Skin of body (tissue), 3 donors: ENCODE measurements around the gene GFM2. TPM values are rescaled to one million over a fixed set of nuclear protein-coding genes. Genes with fewer than 3 reads are reported as not detected.
"Not testable (repeated sequence)": the region's sequence is repeated elsewhere in the genome, so short reads cannot be mapped to it uniquely, and the experiment has no call there.

Experiments used
- DNase-seq: peaks from one replicate; lab custom pipeline; 2025; lab: John Stamatoyannopoulos, UW
- small RNA-seq: library from RNA; depleted of rRNA; stranded (forward); fragments of <200 nt; gene quantifications from one replicate; pipeline ENCODE3, GENCODE V24; 2014; ENCODE audit warnings: low replicate concordance
- total RNA-seq: library from RNA; depleted of rRNA; stranded (reverse); fragments of >200 nt; gene quantifications from one replicate; pipeline ENCODE4 v1.2.3, GENCODE V29; 2014

The GFM2 gene
- total RNA-seq, 1 donor from 2014 or later: 36.7 TPM

- DNase-seq: no peak
Observed at GRCh38 chr5:74722271-74722670, 44.6 kb downstream of the GFM2 start.

GRCh38 chr5:74717596-74717995, 49.3 kb downstream of the GFM2 start:
- DNase-seq: no peak

- no peak for DNase-seq
Observed at GRCh38 chr5:74693191-74693590, 73.7 kb downstream of the GFM2 start.

- no peak for DNase-seq
Observed at GRCh38 chr5:74686962-74687751, 79.8 kb downstream of the GFM2 start.

- no peak for DNase-seq
Observed at GRCh38 chr5:74685979-74686631, 80.8 kb downstream of the GFM2 start.

- peak; percentile 20 for DNase-seq
Observed at GRCh38 chr5:74684900-74685851, 81.7 kb downstream of the GFM2 start, which contains the start of gene HEXB. TSS of gene HEXB (plus strand) at chr5:74685233. CDS start at chr5:74685261, 28 bp downstream.

- DNase-seq: no peak
Observed at GRCh38 chr5:74679966-74680365, 87.0 kb downstream of the GFM2 start.

- DNase-seq: not testable (repeated sequence)
Observed at GRCh38 chr5:74679300-74679699, 87.6 kb downstream of the GFM2 start.

- not testable (repeated sequence) for DNase-seq
Observed at GRCh38 chr5:74678123-74678522, 88.8 kb downstream of the GFM2 start.

- DNase-seq: not testable (repeated sequence)
Observed at GRCh38 chr5:74676466-74676865, 90.5 kb downstream of the GFM2 start.

- no peak for DNase-seq
Observed at GRCh38 chr5:74673011-74673790, 93.7 kb downstream of the GFM2 start.

GRCh38 chr5:74672215-74672877, 94.6 kb downstream of the GFM2 start:
- DNase-seq: no peak

Small RNA genes within 50 kb of the gene (small RNA-seq; reads per million reads assigned to genes)
- gene RNU6-658P: not detected

Other genes with a start within 250 kb of the GFM2 start
- 46.4 TPM for gene ENC1, start 126.4 kb downstream of the GFM2 start, total RNA-seq
- gene HEXB, start 81.9 kb downstream of the GFM2 start, total RNA-seq: 63.8 TPM
- 82.6 TPM for gene NSA2, start 132 bp upstream of the GFM2 start, total RNA-seq
- 4.6 TPM for gene FAM169A, start 99.3 kb upstream of the GFM2 start, total RNA-seq